Activated naive CD4-positive, alpha-beta T cell (primary cell): ENCODE results near the gene CLCF1.
A peak's percentile ranks its signal among the peaks of the same experiment; 100 is the strongest.
"Not testable (repeated sequence)": the region's sequence is repeated elsewhere in the genome, so short reads cannot be mapped to it uniquely, and the experiment has no call there.

Source experiments
- DNase-seq, 4 experiments: peaks; one replicate each; lab custom pipeline; 2025; lab: John Stamatoyannopoulos, UW

CLCF1 gene

GRCh38 chr11:67408437-67409200, 35.2 kb upstream of the CLCF1 start:
- DNase-seq: no peak

- DNase-seq: no peak
These were observed 34.3 kb upstream of the CLCF1 start for GRCh38 chr11:67407688-67408163.

- peak in 1 of 4 experiments; percentile 14 for DNase-seq
These were observed 33.7 kb upstream of the CLCF1 start for GRCh38 chr11:67406969-67407687.

GRCh38 chr11:67406420-67406968, 33.1 kb upstream of the CLCF1 start:
- no peak for DNase-seq

- DNase-seq: no peak
These were observed 32.4 kb upstream of the CLCF1 start for GRCh38 chr11:67405688-67406339.

- peak in 1 of 4 experiments; percentile 24 for DNase-seq
These were observed 31.8 kb upstream of the CLCF1 start for GRCh38 chr11:67405196-67405567.

GRCh38 chr11:67404515-67405195, 31.3 kb upstream of the CLCF1 start:
- peak in 2 of 4 experiments; percentile 19 to 24 for DNase-seq

GRCh38 chr11:67403085-67403484, 29.7 kb upstream of the CLCF1 start:
- not testable (repeated sequence) for DNase-seq

- not testable (repeated sequence) for DNase-seq
These were observed 28.9 kb upstream of the CLCF1 start for GRCh38 chr11:67402192-67402839.

- peak; percentile 82 to 95 (median 90) for DNase-seq
These were observed 28.2 kb upstream of the CLCF1 start, which contains the start of gene PPP1CA for GRCh38 chr11:67401495-67402191. Gene PPP1CA (minus strand): TSS chr11:67401858. CDS start chr11:67401782, 76 bp downstream.

GRCh38 chr11:67400942-67401494, 27.6 kb upstream of the CLCF1 start:
- no peak for DNase-seq

- no peak for DNase-seq
These were observed 27.0 kb upstream of the CLCF1 start for GRCh38 chr11:67400251-67400941.

- no peak for DNase-seq
These were observed 25.5 kb upstream of the CLCF1 start for GRCh38 chr11:67398661-67399563.

GRCh38 chr11:67397986-67398660, 24.7 kb upstream of the CLCF1 start:
- no peak for DNase-seq

GRCh38 chr11:67397536-67397935, 24.1 kb upstream of the CLCF1 start:
- DNase-seq: no peak

- no peak for DNase-seq
These were observed 23.4 kb upstream of the CLCF1 start for GRCh38 chr11:67396587-67397389.

GRCh38 chr11:67396259-67396581, 22.8 kb upstream of the CLCF1 start:
- DNase-seq: no peak
